ENCODE data around the gene PSD4.

The PSD4 gene

DNA sequence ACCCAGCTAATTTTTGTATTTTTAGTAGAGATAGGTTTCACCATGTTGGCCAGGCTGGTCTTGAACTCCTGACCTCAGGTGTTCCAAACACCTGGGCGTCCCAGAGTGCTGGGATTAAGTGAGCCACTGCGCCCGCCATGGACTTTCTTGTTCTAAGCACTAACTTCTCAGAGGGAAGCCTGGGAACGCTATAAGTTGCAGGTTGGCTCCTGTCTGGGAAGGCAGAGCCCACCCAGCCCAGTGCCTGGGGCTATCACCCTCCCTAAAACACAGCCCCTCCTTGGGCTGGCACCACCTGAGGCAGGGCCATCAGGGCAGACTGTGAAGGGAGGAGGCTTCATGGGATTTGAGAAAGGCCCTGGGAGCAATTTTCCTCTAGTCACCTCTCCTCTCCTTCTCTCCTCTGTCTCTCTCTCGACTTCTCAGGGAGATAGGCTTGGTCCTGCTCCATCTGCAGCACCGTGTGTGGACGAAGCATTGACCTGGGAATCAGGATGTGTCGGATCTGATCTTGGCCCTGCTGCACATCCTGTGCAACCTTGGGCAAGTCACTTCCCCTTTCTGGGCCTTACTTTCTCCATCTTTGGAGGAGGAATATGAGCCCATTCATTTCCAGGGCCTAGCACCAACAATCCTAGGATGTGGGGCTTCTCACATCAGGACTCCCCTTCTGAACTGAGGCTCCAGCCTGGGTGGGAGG, 10.9 kb downstream of the PSD4 start:
- no peak for DNase-seq (ENCODE audit: low read depth in 2 of 2)

DNA sequence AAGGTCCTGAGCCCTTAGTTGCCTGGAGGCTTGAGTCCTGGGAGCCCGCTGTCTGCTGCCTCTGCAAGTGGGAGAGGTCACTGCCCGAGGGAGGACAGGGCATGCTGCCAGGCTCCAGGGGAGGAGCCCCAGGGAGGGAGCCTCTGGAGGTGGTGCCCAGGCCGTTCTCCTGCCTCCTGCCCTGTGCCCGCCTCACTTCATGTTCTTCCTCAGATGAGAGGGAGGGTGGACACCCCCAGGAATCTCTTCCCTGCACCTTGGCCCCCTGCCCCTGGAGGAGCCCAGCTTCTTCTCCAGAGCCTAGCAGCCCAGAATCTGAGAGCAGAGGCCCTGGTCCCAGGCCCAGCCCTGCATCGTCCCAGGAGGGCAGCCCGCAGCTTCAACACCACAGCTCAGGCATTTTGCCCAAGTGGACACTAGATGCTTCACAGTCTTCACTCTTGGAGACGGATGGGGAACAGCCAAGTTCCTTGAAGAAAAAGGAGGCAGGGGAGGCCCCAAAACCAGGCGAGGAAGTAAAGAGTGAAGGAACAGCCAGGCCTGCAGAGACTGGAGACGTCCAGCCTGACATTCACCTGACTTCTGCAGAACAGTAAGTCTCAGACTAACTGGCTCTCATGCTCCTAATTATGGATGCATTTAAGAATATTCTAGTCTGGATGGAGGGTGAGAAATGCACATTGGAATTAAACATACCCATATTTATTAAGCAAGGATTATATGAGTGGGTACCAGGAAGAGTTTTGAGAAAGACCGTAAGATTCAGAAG, 12.1 kb downstream of the PSD4 start:
- DNase-seq (ENCODE audit: low read depth in 2 of 2), result no peak

DNA sequence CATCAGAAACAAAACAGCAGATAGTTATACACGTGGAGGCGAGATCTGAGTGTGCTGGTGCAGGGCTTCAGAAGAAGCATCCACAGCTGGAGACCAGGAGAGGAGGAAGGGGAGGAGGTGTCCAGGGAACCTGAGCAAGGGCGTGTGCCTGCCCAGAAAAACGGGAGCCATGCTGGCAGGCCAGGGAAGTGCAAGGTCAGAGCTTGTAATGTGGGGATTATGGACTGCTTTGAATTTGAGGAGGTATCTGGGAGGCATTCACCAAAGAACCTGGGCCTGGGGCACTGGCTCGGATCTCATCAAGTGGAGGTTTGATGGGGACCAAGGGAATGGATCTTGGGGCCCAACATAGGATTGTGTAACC, 12.6 kb downstream of the PSD4 start:
- DNase-seq (ENCODE audit: low read depth in 2 of 2), result no peak

GRCh38 chr2:113187771-113188170, 14.0 kb downstream of the PSD4 start:
- no peak for DNase-seq (ENCODE audit: low read depth in 2 of 2)

DNA sequence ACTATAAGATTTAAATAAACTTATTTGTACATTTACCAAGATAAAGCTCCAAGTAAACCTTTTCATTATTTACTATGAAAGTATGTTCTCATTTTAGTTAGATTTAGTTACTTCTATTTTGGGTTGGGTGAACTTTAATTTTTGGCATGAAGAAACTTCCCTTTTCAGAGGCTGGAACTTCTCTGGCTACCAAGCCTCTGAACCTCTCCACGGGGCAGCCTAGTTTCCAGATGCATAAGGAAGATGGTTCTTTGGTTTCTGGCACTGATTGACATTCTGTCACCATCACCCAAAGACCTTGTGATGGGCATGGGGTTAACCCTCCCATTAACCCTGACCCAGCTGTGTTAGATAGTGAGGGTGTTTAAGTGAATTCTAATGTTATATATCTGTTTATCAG, 17.1 kb downstream of the PSD4 start:
- no peak for DNase-seq (ENCODE audit: low read depth in 2 of 2)

DNA sequence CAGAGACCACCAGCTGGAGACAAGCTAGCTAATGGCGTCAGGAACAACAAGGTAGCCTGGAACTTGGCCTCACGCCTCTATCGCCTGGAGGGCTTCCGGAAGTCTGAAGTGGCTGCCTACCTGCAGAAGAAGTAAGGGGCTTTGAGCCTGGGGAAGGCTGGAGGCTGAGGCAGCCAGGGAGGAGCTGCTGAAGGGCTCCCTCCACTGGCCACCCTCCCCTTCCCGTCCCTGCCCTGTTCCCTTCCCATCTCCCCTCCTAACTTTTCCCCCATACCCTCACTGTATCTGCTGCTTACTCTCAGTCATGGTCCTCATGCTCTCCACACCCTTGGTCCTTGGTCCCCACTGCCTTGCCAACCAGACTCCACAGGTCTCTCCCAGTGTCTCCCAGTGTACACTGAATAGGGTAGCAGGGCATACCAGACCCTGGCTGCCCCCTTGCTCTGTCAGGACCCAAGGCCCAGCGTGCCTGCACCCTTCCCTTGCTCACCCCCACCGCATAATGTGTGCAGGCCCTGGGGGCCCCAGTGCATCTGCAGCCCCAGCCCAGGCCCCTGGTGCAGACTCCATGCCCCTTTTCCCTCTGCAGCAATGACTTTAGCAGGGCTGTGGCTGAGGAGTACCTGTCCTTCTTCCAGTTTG, 18.8 kb downstream of the PSD4 start:
- DNase-seq (ENCODE audit: low read depth in 2 of 2), result no peak

DNA sequence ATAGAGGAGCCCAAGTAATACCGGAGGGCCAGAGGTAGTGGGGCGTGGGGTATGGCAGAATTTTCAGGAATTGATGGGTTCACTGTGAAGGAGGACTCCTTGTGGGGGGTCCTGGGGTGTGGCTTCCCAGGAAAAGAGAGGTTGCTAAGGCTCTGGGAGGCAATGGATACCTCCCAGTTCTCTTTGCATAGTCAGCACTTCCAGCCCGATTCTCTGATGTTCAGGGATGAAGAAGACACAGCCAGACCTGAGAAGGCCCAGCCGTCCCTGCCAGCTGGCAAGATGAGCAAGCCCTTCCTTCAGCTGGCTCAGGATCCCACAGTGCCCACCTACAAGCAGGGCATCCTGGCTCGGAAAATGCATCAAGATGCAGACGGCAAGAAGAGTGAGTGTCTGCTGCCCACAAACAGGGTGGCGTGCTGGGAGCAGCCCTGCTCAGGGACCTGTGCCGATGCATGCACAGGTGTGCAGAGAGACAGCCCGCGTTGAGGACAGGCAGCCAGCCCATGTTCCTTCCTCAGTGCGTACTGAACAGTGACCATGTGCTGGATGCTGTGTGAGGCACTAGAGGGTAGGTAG, 22.2 kb downstream of the PSD4 start:
- no peak for DNase-seq (ENCODE audit: low read depth in 2 of 2)

DNA sequence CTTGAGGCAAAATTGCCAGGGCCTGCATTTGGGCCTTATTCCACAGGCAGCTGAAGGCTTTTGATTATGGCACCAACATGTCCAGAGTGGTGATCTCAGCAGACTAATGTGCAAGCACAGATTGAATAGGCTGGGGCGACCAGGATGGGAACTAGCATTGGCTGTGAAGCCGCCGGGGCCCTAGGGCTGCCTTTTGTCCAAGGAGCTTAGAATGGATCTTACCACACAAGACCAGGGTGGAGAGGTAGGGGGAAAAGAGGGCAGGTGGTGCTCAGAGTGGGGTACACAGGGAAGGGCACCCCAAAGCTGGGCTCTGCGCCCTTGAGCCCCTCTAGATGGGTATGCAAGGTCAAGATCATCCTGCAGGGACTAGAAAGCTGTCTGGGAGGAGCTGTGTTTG, 23.1 kb downstream of the PSD4 start:
- no peak for DNase-seq (ENCODE audit: low read depth in 2 of 2)

DNA sequence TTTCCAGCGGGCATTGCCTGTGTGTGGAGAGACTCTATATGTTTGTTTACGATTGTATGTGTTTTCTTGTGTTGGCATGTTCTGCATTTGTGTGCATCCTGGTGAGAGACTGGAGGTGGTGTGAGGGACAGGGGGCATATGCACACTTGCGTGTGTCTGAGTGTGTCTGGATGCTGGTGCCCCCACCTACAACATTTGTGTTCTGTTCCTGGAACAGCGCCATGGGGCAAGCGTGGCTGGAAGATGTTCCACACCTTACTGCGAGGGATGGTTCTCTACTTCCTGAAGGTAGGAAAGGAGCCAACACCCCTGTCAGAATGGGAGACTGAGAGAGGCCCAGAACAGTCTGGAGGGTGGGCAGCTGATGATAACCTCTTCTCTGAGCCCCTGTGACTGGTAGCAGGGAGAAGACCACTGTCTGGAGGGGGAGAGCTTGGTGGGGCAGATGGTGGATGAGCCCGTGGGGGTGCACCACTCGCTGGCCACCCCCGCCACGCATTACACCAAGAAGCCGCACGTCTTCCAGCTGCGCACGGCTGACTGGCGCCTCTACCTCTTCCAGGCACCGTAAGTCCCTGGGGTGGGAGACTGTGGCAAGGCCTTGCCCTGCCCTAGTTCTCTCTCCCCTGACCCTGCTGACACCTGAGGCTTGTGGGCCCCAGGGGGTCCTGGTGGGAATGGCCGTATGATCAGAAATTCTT, 23.7 kb downstream of the PSD4 start:
- DNase-seq (ENCODE audit: low read depth in 2 of 2), result no peak

- no peak for DNase-seq (ENCODE audit: low read depth in 2 of 2)
Measured at GRCh38 chr2:113198048-113198789, 24.4 kb downstream of the PSD4 start.

GRCh38 chr2:113198790-113199612, 25.2 kb downstream of the PSD4 start:
- peak; percentile 45 to 58 for DNase-seq (ENCODE audit: low read depth in 2 of 2)

DNA sequence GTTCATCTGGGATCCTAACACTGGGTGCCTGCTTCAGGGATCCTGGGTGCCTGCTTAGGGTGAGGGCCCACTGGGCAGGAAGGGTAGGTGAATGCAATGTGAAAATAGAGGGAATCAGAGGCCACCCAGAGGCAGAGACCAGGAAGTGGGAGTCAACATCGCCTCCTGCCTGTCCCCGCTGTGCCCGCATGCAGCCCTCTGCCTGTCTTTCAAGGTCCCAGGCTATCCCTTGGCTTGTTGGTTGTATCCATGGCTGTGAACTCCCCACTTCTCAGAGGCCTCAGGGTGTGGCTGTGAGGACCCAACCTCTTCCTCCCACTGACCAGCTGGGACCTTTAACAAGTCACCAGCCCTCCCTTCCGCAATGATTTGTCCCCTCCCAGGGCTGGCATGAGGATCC, 26.5 kb downstream of the PSD4 start:
- no peak for DNase-seq (ENCODE audit: low read depth in 2 of 2)

DNA sequence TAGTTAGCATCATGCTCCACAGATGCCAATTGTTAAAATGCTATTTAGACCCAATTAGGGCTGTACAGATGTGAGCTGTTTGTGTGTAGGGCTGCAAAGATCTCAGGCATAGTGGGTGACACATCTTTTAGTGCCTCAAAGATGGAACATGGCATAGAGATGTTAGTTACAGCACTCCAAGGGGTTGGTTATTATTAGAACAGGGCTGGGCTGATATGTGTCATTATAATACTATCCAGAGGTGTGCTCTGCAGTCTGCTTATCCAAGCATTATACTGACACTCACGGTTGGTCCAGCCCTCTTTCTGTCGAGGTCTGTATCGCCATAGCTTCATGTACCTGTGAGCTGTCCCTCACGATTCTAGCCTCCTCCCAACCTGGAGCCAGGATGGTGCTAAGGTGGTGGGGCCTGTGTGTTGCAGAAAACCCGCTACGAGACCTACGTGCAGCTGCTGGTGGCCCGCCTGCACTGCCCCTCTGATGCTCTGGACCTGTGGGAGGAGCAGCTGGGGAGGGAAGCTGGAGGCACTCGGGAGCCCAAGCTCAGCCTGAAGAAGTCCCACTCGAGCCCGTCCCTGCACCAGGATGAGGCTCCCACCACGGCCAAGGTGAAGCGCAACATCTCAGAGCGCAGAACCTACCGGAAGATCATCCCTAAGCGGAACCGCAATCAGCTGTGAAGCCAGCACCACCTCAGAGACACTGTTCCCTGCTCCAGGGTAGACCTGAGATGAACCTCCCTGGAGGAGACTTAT, 27.1 kb downstream of the PSD4 start:
- DNase-seq (ENCODE audit: low read depth in 2 of 2), result no peak

DNA sequence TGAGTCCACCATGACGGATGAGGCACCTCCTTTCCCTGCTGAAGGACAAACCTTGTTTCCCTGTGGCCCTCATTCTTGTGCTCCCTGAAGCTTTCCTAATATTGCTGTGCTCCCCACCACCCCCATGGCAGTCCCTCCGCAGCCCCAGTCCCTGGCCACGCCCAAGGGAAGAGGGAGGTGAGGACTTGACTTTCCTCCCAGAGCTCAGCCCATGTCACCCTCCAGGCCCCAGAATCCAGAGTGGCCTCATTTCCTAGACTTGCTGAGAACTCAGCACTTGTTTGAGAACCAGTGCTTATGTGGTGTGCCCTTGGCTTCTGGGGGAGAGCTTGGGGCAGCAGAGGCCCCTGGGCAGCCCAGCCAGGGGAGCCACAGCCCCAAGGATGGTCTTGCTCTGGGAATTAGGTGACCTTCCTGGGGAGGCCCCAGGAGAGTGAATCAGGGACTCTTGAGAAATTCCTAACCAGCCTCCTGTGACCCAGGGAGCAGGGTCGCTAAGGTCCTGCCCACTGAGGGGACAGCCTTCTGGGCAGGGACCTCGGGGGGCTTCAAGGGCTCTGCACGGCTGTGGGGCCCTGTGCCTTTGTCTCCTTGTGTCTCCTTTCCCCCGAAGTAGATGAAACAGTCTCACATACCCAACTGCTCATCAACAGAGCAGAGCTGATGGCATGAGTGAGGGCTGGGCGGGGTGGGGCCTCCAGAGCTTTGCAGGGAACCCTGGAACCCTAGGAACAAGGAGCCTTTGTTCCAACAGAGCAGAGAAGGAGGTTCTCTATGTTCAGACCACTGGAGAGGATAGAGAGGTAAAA, 27.9 kb downstream of the PSD4 start:
- DNase-seq (ENCODE audit: low read depth in 2 of 2), result no peak

DNA sequence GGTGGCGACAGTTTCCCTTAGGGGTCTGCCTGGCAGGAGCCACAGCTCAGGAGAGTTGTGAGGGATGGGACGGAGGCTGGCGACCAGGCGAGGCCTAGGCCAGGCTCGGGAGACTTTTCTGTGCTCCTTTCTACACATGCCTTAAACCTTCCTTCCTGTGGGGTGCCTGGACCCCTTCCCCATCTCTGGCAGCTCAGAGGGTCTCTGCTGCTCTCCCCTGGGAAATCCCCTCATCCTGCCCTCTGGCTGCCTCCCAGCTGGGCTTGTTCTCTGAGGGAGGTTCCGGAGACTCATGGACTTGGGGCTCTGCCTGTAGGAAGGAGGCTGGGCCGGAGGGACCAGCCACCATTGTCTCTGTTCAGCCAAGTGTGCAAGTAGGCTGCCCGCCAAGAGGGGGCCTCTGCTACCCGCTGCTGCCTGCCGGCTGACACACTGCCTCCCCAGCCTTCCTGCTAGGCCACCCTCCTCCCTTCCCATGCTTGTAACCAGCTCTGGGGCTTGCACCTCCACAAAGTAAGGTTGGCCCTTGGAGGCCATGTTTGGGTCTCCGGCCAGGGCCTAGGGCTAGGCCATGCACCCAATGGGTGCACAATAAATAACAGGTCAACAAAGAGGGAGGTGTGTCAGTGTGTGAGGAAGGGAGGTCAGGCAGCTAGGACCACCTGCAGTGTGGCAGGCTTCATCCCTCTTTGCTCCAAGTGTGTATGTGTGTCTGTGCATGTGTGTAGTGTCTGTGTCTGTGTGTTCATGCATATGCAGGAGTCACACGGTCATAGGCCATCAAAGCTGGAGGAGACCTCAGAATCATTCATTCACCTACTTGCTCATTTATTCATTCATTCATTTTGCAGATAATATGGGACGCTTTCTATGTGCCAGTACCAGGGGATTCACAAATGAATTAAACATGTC, 28.8 kb downstream of the PSD4 start:
- no peak for DNase-seq (ENCODE audit: low read depth in 2 of 2)

GRCh38 chr2:113203217-113203530, 29.4 kb downstream of the PSD4 start:
- no peak for DNase-seq (ENCODE audit: low read depth in 2 of 2)

DNA sequence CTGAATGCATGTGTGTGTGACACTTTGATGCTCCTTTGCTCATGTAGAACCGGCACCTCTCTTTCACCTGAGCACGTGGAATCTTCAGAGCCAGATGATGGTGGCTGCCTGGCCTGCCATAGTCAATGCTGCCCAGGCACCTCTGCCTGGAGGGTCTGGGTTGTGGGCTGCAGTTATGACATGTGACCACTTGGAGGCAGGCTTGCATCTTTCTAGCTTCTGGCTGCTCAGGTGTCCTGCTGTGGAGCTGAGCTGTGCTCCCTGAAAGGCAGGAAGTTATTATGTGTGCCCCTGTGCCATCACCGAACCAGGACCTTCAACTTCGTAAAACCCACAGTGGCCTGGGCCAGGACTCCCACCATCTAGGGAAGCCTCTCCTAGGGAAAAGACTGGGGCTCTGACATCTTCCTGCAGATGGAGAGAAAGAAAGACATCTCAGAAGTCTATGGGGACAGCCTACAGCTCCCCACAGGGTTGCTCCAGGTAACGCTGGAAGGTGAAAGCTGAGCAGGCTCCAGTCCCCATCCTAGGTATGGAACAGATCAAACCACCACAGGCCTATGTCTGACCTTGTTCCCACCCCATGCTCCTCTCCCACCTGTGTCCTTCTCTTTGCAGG, 30.2 kb downstream of the PSD4 start:
- peak; percentile 55 to 65 for DNase-seq (ENCODE audit: low read depth in 2 of 2)

DNA sequence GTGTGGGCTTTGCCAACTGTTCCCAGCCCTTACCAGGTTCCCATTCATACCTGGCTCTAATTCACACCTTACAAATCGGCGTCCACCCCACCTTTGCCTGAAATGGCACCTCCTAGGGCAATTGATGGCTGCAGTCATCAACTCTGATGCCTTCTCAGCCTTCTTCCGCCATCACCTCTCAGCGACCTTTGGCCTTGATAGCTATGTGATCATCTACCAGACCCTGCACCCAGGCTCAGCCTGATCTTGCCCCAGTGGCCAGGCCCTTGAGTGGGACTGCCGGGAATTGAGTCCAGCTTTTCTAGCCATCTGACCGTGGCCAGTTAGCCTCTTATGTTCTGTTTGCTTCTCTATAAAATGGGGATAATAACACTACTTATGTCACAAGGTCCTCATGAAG, 32.5 kb downstream of the PSD4 start:
- no peak for DNase-seq (ENCODE audit: low read depth in 2 of 2)
